Ovary (tissue), 3 donors: ENCODE results near the gene IRX5.

Experiments used
- CTCF ChIP-seq, 3 donors: fragments of 450-650 bp in 2 of 3; fragments of 200-600 bp in 1 of 3; IDR thresholded peaks; one replicate each; pipeline versions ENCODE4 v1.5.1 to v1.8.0; 2016 to 2022; ENCODE audit warnings: antibody characterized with exemption in 3 of 3, mild to moderate bottlenecking in 1 of 3
- POLR2A ChIP-seq: fragments of 450-650 bp; IDR thresholded peaks from one replicate; pipeline ENCODE4 v1.6.1; 2017; ENCODE audit warnings: antibody characterized with exemption, mild to moderate bottlenecking, moderate library complexity
- donor health status: DM: no; HTN: no; CAD: no.

- TF ChIP-seq CTCF (IDR thresholded peaks at IDR 0.05) (no peak), POLR2A (no peak)
Observed at GRCh38 chr16:54974367-54974766, 43.7 kb downstream of the IRX5 start.
